ENCODE data around the gene BAIAP2L1. TPM values are rescaled to one million over a fixed set of nuclear protein-coding genes. Genes with fewer than 3 reads are reported as not detected.
A peak's percentile ranks its signal among the peaks of the same experiment; 100 is the strongest.

The BAIAP2L1 gene
- total and polyA plus RNA-seq, 9 of the 15 experiments (the other 6 are each of a cell fraction or from before 2014, with no cell fraction given) = 4.2 to 29.8 (median 15.5) TPM

GRCh38 chr7:98300595-98301372 is 100.1 kb downstream of the BAIAP2L1 start (continued):
- TF ChIP-seq PBX2 (CRISPR knock-in tag; IDR thresholded peaks at IDR 0.05; ENCODE audit: low read depth) (no peak), PBX2 (tag; conservative IDR thresholded peaks at IDR 0.05; ENCODE audit: low read depth) (peak; percentile 61), SMAD4 (CRISPR knock-in tag; conservative IDR thresholded peaks at IDR 0.05) (0 out of 2 replicates have a peak, but pooled peaks have one; percentile 39), RCOR1 (IDR thresholded peaks at IDR 0.05; ENCODE audit: borderline replicate concordance in 1 of 2, low read depth in 2 of 2, low read length in 2 of 2) (peak in 1 of 2 experiments; percentile 98; a peak in 2 of 4 replicates), ZNF133 (CRISPR knock-in tag; IDR thresholded peaks at IDR 0.05) (no peak), HDAC2 (IDR thresholded peaks at IDR 0.05) (peak; percentile 55; the same call in 1 of the 2 replicates), GTF2F1 (IDR thresholded peaks at IDR 0.05; ENCODE audit: low read depth, low read length) (no peak), CHD7 (IDR thresholded peaks at IDR 0.05; ENCODE audit: low read depth, low read length) (no peak), ZNF589 (CRISPR knock-in tag; IDR thresholded peaks at IDR 0.05; ENCODE audit: low read depth) (no peak)
